GM12878 (cell line): ENCODE data around the gene EIF1AD. TPM values are rescaled to one million over a fixed set of nuclear protein-coding genes. Genes with fewer than 3 reads are reported as not detected.
"Not testable (repeated sequence)": the region's sequence is repeated elsewhere in the genome, so short reads cannot be mapped to it uniquely, and the experiment has no call there.

Experiments
- ATAC-seq: fragments of 200-7000 bp; cut with Tn5 transposase; 3 replicates; pipeline ENCODE4 v1.9.1; 2020; ENCODE audit warnings: mild to moderate bottlenecking, moderate library complexity
- BruUV-seq: library from RNA; stranded (reverse); fragments of 400-500 nt; replicated peaks from 2 replicates; lab custom pipeline; 2021; lab: Mats Ljungman, UMichigan
- CTCF ChIA-PET: fragments of 300-600 bp; sonication (Branson Sonifier 250); formaldehyde crosslinking; extraction: SDS; loops from one replicate; lab custom pipeline; 2021; ENCODE audit warnings: inconsistent platforms; lab: Yijun Ruan, JAX
- POLR2A ChIA-PET: fragments of 350-600 bp; formaldehyde crosslinking; extraction: SDS; loops from one replicate; lab custom pipeline; 2021; ENCODE audit warnings: inconsistent platforms; lab: Charles Lee
- RAD21 ChIA-PET: fragments of 300-600 bp; sonication (Branson Sonifier 250); formaldehyde crosslinking; loops from one replicate; lab custom pipeline; 2023; ENCODE audit warnings: antibody characterized with exemption; ENCODE audit not compliant: unreplicated experiment; lab: Charles Lee
- SMC1A ChIA-PET: fragments of 300-600 bp; sonication (Branson Sonifier 250); formaldehyde crosslinking; loops from one replicate; lab custom pipeline; 2023; ENCODE audit not compliant: unreplicated experiment, uncharacterized antibody; lab: Charles Lee
- DNase-seq: peaks from one replicate; pipeline ENCODE4 v3.0.0-alpha.2; 2011; ENCODE audit warnings: low read depth, low spot score
- FAIRE-seq: peaks from 3 replicates; lab custom pipeline; 2011; peaks lifted over from hg19 to GRCh38; lab: Jason Lieb, UNC
- H2AFZ ChIP-seq: 2 replicates; pipeline ENCODE4 v1.6.0; 2011; ENCODE audit warnings: low read depth, low read length, control low read depth; ENCODE audit not compliant: control insufficient read depth
- H3K27ac ChIP-seq: 2 replicates; pipeline ENCODE4 v1.5.1; 2011; ENCODE audit warnings: control low read depth; ENCODE audit not compliant: control insufficient read depth, insufficient read depth
- H3K27me3 ChIP-seq, 2 experiments: replicated peaks in 1 of 2; 2 replicates each; pipeline versions ENCODE4 v1.6.0 to v1.6.1; 2011; ENCODE audit warnings: low read length in 1 of 2; ENCODE audit not compliant: control insufficient read depth in 2 of 2, insufficient read depth in 2 of 2
- H3K36me3 ChIP-seq, 2 experiments: 2 replicates each; pipeline ENCODE4 v1.5.1; 2011; ENCODE audit warnings: low read length in 1 of 2; ENCODE audit not compliant: control insufficient read depth in 2 of 2, insufficient read depth in 2 of 2
- H3K4me1 ChIP-seq: 2 replicates; pipeline ENCODE4 v1.6.1; 2011; ENCODE audit warnings: mild to moderate bottlenecking, low read length, moderate library complexity, mixed read lengths; ENCODE audit not compliant: control insufficient read depth, insufficient read depth
- H3K4me2 ChIP-seq: 2 replicates; pipeline ENCODE4 v1.6.0; 2011; ENCODE audit warnings: control low read depth; ENCODE audit not compliant: control insufficient read depth, insufficient read depth
- H3K4me3 ChIP-seq: fragments of 200-600 bp; sonication (generic); 2 replicates; pipeline ENCODE4 v1.5.1; 2016
- H3K79me2 ChIP-seq: 2 replicates; pipeline ENCODE4 v1.6.0; 2011; ENCODE audit warnings: low read length; ENCODE audit not compliant: control insufficient read depth, insufficient read depth
- H3K9ac ChIP-seq: 2 replicates; pipeline ENCODE4 v1.8.0; 2011; ENCODE audit warnings: low read length, control low read depth, mixed read lengths; ENCODE audit not compliant: control insufficient read depth, insufficient read depth
- H3K9me3 ChIP-seq: replicated peaks from 3 replicates; pipeline ENCODE4 v1.5.1; 2011; ENCODE audit warnings: mild to moderate bottlenecking, low read length; ENCODE audit not compliant: control insufficient read depth, insufficient read depth
- H4K20me1 ChIP-seq: 2 replicates; pipeline ENCODE4 v1.6.0; 2011; ENCODE audit not compliant: control insufficient read depth, insufficient read depth
- CREM ChIP-seq: IDR thresholded peaks from 2 replicates; pipeline ENCODE4 v1.6.1; 2014; ENCODE audit warnings: antibody characterized with exemption, low read depth
- WGBS: methylation state at CpG from one replicate; pipeline ENCODE4 v1.1.6; 2016; ENCODE audit warnings: low lambda C conversion rate; ENCODE audit not compliant: insufficient replicate concordance, insufficient coverage; ENCODE audit errors: missing lambda C conversion rate; 5-methylcytosine and 5-hydroxymethylcytosine counted together
- in situ Hi-C: fragments of 300-500 bp; cut with MboI; formaldehyde crosslinking; loops from 9 replicates; pipeline ENCODE4 v1.14.3; 2018; ENCODE audit warnings: mixed read lengths
- intact Hi-C: fragments of 100-400 bp; cut with micrococcal nuclease; formaldehyde crosslinking; loops from one replicate; pipeline ENCODE4 v1.14.2; 2022; ENCODE audit not compliant: unreplicated experiment
- polyA plus RNA-seq, 11 experiments: library from polyadenylated mRNA; depleted of rRNA in 4 of 11; unstranded in 6 of 11; stranded (reverse) in 5 of 11; fragments of >200 nt; fragmentation: Nextera tagmentation in 4 of 11; fragmentation: Illumina TruSeq in 1 of 11; extraction: Ambion mirVana in 4 of 11; extraction: Trizol in 1 of 11; gene quantifications; 1 replicate in 1 of 11; 2 replicates in 10 of 11; pipeline versions ENCODE4 v1.2.1 to v1.2.3, GENCODE V29; 2011 to 2016; ENCODE audit warnings: inconsistent platforms in 2 of 11, missing spikeins in 2 of 11, low read depth in 1 of 11
- total RNA-seq, 4 experiments: library from RNA; depleted of rRNA in 3 of 4; stranded (reverse); fragments of >200 nt in 3 of 4; fragmentation: Illumina TruSeq in 1 of 4; extraction: Trizol in 1 of 4; gene quantifications; 2 replicates each; pipeline versions ENCODE4 v1.2.1 to v1.2.3, GENCODE V29; 2013 to 2021
- TF ChIP-seq, protein P1 (sequence below): IDR thresholded peaks from 2 replicates; pipeline ENCODE4 v1.6.1; 2011; ENCODE audit warnings: borderline replicate concordance, low read depth, mild to moderate bottlenecking, moderate library complexity, mixed read lengths, low read length; ENCODE audit not compliant: insufficient read depth; ENCODE audit errors: extremely low read length
- TF ChIP-seq, protein P2 (sequence below): IDR thresholded peaks from 2 replicates; pipeline ENCODE4 v1.6.1; 2012; ENCODE audit warnings: low read depth, low read length, improper control_type of control experiment

EIF1AD gene
- total and polyA plus RNA-seq, 10 of the 15 experiments (the other 5 are each of a cell fraction or from before 2014, with no cell fraction given), result 31.6 to 56.8 (median 39.5) TPM

DNA sequence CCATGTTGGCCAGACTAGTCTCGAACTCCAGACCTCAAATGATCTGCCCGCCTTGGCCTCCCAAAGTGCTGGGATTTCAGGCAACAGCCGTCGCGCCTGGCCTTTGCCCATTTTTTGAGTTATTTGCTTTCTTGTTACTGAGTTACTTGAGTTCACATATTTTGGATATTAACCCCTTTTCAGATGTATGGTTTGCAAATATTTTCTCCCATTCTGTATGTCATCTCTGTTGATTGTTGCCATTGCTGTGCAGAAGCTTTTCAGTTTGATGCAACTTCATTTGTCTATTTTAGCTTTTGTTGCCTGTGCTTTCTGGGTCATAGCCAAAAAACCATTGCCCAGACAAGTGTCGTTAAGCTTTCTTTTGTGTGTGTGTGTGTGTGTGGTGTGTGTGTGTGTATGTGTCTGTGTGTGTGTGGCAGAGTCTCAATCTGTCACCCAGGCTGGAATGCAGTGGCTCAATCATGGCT lies 49.9 kb downstream of the EIF1AD start:
- DNase-seq, result no peak
- in situ Hi-C loops, result no loop called here
- ChIA-PET CTCF (interaction anchor here (2.3 kb wide), 1 partner anchor 67 kb away, joined by 9 read pairs; no protein-coding TSS in a partner anchor), RAD21 (no interaction called here), SMC1A (interaction anchor here (0.7 to 1.0 kb wide), 4 partner anchors 28 to 68 kb away, joined by 3 read pairs; partner anchors contain the start of gene CCDC85B), POLR2A (no interaction called here)
- H2AFZ ChIP-seq, result no peak overlapping the region
- H3K79me2 ChIP-seq, result no peaks in the 10 kb centered on the region
- H3K9ac ChIP-seq, result no peak overlapping the region
- H3K4me3 ChIP-seq, result no peak overlapping the region
- H4K20me1 ChIP-seq, result no peaks in the 10 kb centered on the region
- H3K36me3 ChIP-seq, result no peaks in the 10 kb centered on the region
- H3K9me3 ChIP-seq, result no peaks in the 10 kb centered on the region
- ATAC-seq, result no peak
- FAIRE-seq, result no peak
- peaks cover 7% of the 10 kb centered on the region for H3K4me1 ChIP-seq
- no TSS peak for BruUV-seq
- TF ChIP-seq, protein P1, sequence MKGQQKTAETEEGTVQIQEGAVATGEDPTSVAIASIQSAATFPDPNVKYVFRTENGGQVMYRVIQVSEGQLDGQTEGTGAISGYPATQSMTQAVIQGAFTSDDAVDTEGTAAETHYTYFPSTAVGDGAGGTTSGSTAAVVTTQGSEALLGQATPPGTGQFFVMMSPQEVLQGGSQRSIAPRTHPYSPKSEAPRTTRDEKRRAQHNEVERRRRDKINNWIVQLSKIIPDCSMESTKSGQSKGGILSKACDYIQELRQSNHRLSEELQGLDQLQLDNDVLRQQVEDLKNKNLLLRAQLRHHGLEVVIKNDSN, result no peak
- TF ChIP-seq, protein P2, sequence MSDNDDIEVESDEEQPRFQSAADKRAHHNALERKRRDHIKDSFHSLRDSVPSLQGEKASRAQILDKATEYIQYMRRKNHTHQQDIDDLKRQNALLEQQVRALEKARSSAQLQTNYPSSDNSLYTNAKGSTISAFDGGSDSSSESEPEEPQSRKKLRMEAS, result no peak
- TF ChIP-seq CREM, result no peak
- no peaks in the 10 kb centered on the region for H3K27me3 ChIP-seq
- WGBS, result 60% methylated on average over 6 of the region's 6 CpGs
- intact Hi-C loops, result no loop called here
- H3K27ac ChIP-seq, result no peak overlapping the region
- H3K4me2 ChIP-seq, result no peak overlapping the region

DNA sequence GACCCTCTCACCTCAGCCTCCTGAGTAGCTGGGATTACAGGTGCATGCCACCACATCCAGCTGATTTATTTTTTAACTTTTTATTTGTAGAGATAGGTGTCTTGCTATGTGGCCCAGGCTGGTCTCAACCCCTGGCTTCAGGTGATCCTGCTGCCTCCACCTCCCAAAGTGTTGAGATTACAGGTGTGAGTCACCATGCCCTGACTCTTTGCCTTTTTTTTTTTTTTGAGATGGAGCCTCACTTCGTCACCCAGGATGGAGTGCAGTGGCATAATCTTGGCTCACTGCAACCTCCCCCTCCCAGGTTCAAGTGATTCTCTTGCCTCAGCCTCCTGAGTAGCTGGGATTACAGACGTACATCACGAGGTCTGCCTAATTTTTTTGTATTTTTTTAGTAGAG lies 50.3 kb downstream of the EIF1AD start:
- H3K27me3 ChIP-seq, BruUV-seq, H3K27ac ChIP-seq, H3K4me1 ChIP-seq, H2AFZ ChIP-seq, H4K20me1 ChIP-seq, H3K4me3 ChIP-seq, DNase-seq, H3K36me3 ChIP-seq, ATAC-seq, RAD21 ChIA-PET, intact Hi-C loops, H3K4me2 ChIP-seq, H3K9me3 ChIP-seq, in situ Hi-C loops, H3K79me2 ChIP-seq, H3K9ac ChIP-seq, FAIRE-seq: not testable (repeated sequence)
- ChIA-PET POLR2A (interaction anchor here (0.6 kb wide), 1 partner anchor 105 kb away, joined by 3 read pairs; no protein-coding TSS in a partner anchor), SMC1A (interaction anchor here (0.7 kb wide), 1 partner anchor 39 kb away, joined by 3 read pairs; no protein-coding TSS in a partner anchor), CTCF (interaction anchor here (2.3 kb wide), 1 partner anchor 66 kb away, joined by 9 read pairs; no protein-coding TSS in a partner anchor)
- WGBS, result 53% methylated on average over 2 of the region's 3 CpGs

DNA sequence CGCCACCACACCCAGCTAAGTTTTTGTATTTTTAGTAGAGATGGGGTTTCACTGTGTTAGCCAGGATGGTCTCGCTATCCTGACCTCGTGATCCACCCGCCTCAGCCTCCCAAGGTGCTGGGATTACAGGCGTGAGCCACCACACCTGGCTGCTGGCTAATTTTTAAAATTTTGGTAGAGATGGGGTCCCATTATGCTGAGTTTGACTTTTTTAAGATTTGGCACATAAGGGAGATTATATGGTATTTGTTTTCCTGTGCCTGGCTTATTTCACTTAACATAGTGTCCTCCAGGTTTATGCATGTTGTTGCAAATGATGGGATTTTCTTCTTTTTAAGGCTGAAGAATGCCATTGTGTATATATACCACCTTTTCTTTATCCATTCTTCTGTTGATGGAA lies 51.2 kb downstream of the EIF1AD start:
- H4K20me1 ChIP-seq, BruUV-seq, ATAC-seq, SMC1A ChIA-PET, H3K27ac ChIP-seq, H3K4me1 ChIP-seq, H3K9ac ChIP-seq, RAD21 ChIA-PET, intact Hi-C loops, FAIRE-seq, H3K9me3 ChIP-seq, CTCF ChIA-PET, H3K4me3 ChIP-seq, in situ Hi-C loops, H3K27me3 ChIP-seq, DNase-seq, H3K4me2 ChIP-seq, H2AFZ ChIP-seq, H3K36me3 ChIP-seq, H3K79me2 ChIP-seq: not testable (repeated sequence)
- POLR2A ChIA-PET, result interaction anchor here (0.7 kb wide), 1 partner anchor 335 kb away, joined by 4 read pairs; the partner anchor contains the start of gene PCNX3
- WGBS, result 97% methylated on average over 5 of the region's 5 CpGs
